ENCODE data around the gene UBTD2. TPM values are rescaled to one million over a fixed set of nuclear protein-coding genes. Genes with fewer than 3 reads are reported as not detected.

UBTD2 gene
- total and polyA plus RNA-seq, 2 donors (not counting 1 experiment from before 2014, with no cell fraction given): 24.9 to 29.8 TPM

DNA sequence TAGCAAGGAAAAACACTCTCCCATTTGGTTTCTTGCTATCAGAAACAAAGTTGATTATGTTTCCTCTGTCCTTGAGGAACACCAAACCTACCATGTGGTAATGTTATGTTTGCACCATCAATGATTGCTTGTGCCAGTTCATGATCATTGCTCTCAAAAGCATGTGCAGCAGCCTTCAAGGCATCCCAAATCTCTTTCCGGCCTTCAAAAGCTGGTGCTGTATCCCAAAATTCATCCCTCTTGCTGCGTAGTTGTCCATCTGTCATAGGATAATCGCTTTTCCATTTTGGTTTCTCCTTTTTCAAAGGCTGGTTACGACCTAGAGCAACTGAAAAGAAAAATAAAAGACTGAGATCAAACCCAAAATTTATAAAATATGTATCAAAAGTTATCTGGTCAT lies 49.5 kb downstream of the UBTD2 start:
- Histone ChIP-seq H3K27me3 (ENCODE audit: control insufficient read depth, insufficient read depth, low read length) (no peaks in the 10 kb centered on the region), H4K20me1 (ENCODE audit: control insufficient read depth, extremely low read depth, insufficient read depth, low read length) (no peaks in the 10 kb centered on the region), H3K4me3 (replicated peaks in 1 of 4; ENCODE audit: control extremely low read depth in 1 of 4, insufficient read depth in 1 of 4, low read depth in 3 of 4, low read length in 4 of 4) (no peak overlapping the region), H3K4me2 (ENCODE audit: extremely low read depth, insufficient read depth, low read length) (no peak overlapping the region), H3K9ac (ENCODE audit: insufficient read depth, low read length) (no peak overlapping the region), H3K36me3 (ENCODE audit: control insufficient read depth, insufficient read depth, low read length) (peaks cover 2% of the 10 kb centered on the region), H3K9me3 (ENCODE audit: control insufficient read depth, insufficient read depth, low read depth, low read length) (no peaks in the 10 kb centered on the region), H2AFZ (ENCODE audit: low read length) (no peak overlapping the region), H3K79me2 (ENCODE audit: control insufficient read depth, insufficient read depth, low read length) (peaks cover 10% of the 10 kb centered on the region), H3K4me1 (ENCODE audit: control insufficient read depth, extremely low read depth, insufficient read depth, low read length) (no peaks in the 10 kb centered on the region), H3K27ac (ENCODE audit: insufficient read depth, low read length) (no peak overlapping the region)
- no peak for DNase-seq (ENCODE audit: low read depth in 2 of 2)
- TF ChIP-seq CTCF (conservative IDR thresholded peaks at IDR 0.05 in 1 of 2, IDR thresholded peaks at IDR 0.05 in 1 of 2; ENCODE audit: low read depth in 1 of 2, low read length in 2 of 2): no peak

GRCh38 chr5:172229904-172230303 lies 53.7 kb downstream of the UBTD2 start:
- TF ChIP-seq EZH2 (IDR thresholded peaks at IDR 0.05; ENCODE audit: low read length, missing control alignments) (no peak), CTCF (conservative IDR thresholded peaks at IDR 0.05 in 1 of 2, IDR thresholded peaks at IDR 0.05 in 1 of 2; ENCODE audit: low read depth in 1 of 2, low read length in 2 of 2) (no peak)
- H3K4me1 ChIP-seq (ENCODE audit: control insufficient read depth, extremely low read depth, insufficient read depth, low read length): no peaks in the 10 kb centered on the region
- H2AFZ ChIP-seq (ENCODE audit: low read length): no peak overlapping the region
- no peaks in the 10 kb centered on the region for H3K79me2 ChIP-seq (ENCODE audit: control insufficient read depth, insufficient read depth, low read length)
- no peaks in the 10 kb centered on the region for H3K27me3 ChIP-seq (ENCODE audit: control insufficient read depth, insufficient read depth, low read length)
- H3K4me3 ChIP-seq (replicated peaks in 1 of 4; ENCODE audit: control extremely low read depth in 1 of 4, insufficient read depth in 1 of 4, low read depth in 3 of 4, low read length in 4 of 4): no peak overlapping the region
- no peak for DNase-seq (ENCODE audit: low read depth in 2 of 2)
- H3K9me3 ChIP-seq (ENCODE audit: control insufficient read depth, insufficient read depth, low read depth, low read length): no peaks in the 10 kb centered on the region
- no peak overlapping the region for H3K9ac ChIP-seq (ENCODE audit: insufficient read depth, low read length)
- H3K36me3 ChIP-seq (ENCODE audit: control insufficient read depth, insufficient read depth, low read length): peaks cover 2% of the 10 kb centered on the region
- H3K27ac ChIP-seq (ENCODE audit: insufficient read depth, low read length): no peak overlapping the region
- no peak overlapping the region for H3K4me2 ChIP-seq (ENCODE audit: extremely low read depth, insufficient read depth, low read length)
- H4K20me1 ChIP-seq (ENCODE audit: control insufficient read depth, extremely low read depth, insufficient read depth, low read length): no peaks in the 10 kb centered on the region

DNA sequence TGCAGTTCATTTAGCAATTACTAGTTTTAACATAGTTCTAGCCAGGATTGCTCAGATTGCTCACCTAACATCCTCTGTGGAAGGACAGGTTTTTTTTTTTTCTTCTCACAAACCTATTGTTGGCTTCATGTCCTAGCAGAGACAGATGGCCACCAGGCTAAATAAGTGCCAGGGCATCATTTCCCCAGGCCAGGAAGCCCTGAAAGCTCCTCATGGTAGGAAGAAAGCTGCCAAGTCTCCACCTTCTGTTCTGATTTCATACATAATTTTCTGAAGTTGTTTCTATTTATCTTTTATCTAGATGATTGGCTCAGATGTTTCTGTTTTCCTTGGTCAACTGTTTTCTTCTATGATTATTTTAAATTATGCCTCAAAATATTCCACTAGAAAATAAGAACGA lies 58.6 kb downstream of the UBTD2 start:
- Histone ChIP-seq H3K9me3 (ENCODE audit: control insufficient read depth, insufficient read depth, low read depth, low read length) (no peaks in the 10 kb centered on the region), H3K4me1 (ENCODE audit: control insufficient read depth, extremely low read depth, insufficient read depth, low read length) (no peaks in the 10 kb centered on the region), H4K20me1 (ENCODE audit: control insufficient read depth, extremely low read depth, insufficient read depth, low read length) (no peaks in the 10 kb centered on the region), H3K27me3 (ENCODE audit: control insufficient read depth, insufficient read depth, low read length) (no peaks in the 10 kb centered on the region), H2AFZ (ENCODE audit: low read length) (no peak overlapping the region), H3K79me2 (ENCODE audit: control insufficient read depth, insufficient read depth, low read length) (no peaks in the 10 kb centered on the region), H3K36me3 (ENCODE audit: control insufficient read depth, insufficient read depth, low read length) (peaks cover 2% of the 10 kb centered on the region), H3K9ac (ENCODE audit: insufficient read depth, low read length) (no peak overlapping the region), H3K27ac (ENCODE audit: insufficient read depth, low read length) (no peak overlapping the region), H3K4me2 (ENCODE audit: extremely low read depth, insufficient read depth, low read length) (no peak overlapping the region), H3K4me3 (replicated peaks in 1 of 4; ENCODE audit: control extremely low read depth in 1 of 4, insufficient read depth in 1 of 4, low read depth in 3 of 4, low read length in 4 of 4) (no peak overlapping the region)
- TF ChIP-seq CTCF (conservative IDR thresholded peaks at IDR 0.05 in 1 of 2, IDR thresholded peaks at IDR 0.05 in 1 of 2; ENCODE audit: low read depth in 1 of 2, low read length in 2 of 2) (no peak), EZH2 (IDR thresholded peaks at IDR 0.05; ENCODE audit: low read length, missing control alignments) (no peak)
- no peak for DNase-seq (ENCODE audit: low read depth in 2 of 2)

All from fibroblast of lung (primary cell).